GM12878 (cell line): ENCODE data around the gene NAGK.

Experiments used
- ASH2L ChIP-seq: fragments of 300-600, 200-600 bp; sonication (generic); IDR thresholded peaks from 2 replicates; pipeline ENCODE4 v1.6.1; 2017; ENCODE audit warnings: low read depth, mild to moderate bottlenecking, borderline replicate concordance
- BRCA1 ChIP-seq: IDR thresholded peaks from 2 replicates; pipeline ENCODE4 v1.6.1; 2011; ENCODE audit warnings: low read depth, low read length, improper control_type of control experiment
- ELK1 ChIP-seq: IDR thresholded peaks from 2 replicates; pipeline ENCODE4 v1.6.1; 2012; ENCODE audit warnings: low read depth, low read length, improper control_type of control experiment
- HDAC6 ChIP-seq: fragments of 200-600 bp; sonication (generic); IDR thresholded peaks from one replicate; pipeline ENCODE4 v1.8.0; 2017; ENCODE audit warnings: antibody characterized with exemption; ENCODE audit not compliant: unreplicated experiment
- MAX ChIP-seq: IDR thresholded peaks from 2 replicates; pipeline ENCODE4 v1.6.1; 2012; ENCODE audit warnings: low read depth, low read length, improper control_type of control experiment
- PML ChIP-seq: IDR thresholded peaks from 2 replicates; pipeline ENCODE4 v1.6.1; 2012; ENCODE audit warnings: low read length, inconsistent platforms
- POLR2A ChIP-seq: IDR thresholded peaks from 2 replicates; pipeline ENCODE4 v1.6.1; 2011; ENCODE audit warnings: low read depth, mild to moderate bottlenecking, low read length
- POLR2AphosphoS5 ChIP-seq: IDR thresholded peaks from 2 replicates; pipeline ENCODE4 v1.6.1; 2011; ENCODE audit warnings: mild to moderate bottlenecking, low read length, inconsistent platforms
- SP1 ChIP-seq: IDR thresholded peaks from one replicate; pipeline ENCODE4 v1.6.1; 2011; ENCODE audit warnings: low read depth, low read length
- SRF ChIP-seq, 2 experiments: IDR thresholded peaks; 2 replicates each; pipeline ENCODE4 v1.6.1; 2011; ENCODE audit warnings: low read depth in 2 of 2, low read length in 2 of 2, mild to moderate bottlenecking in 1 of 2, moderate library complexity in 1 of 2
- SUPT20H ChIP-seq: IDR thresholded peaks from 2 replicates; pipeline ENCODE4 v1.6.1; 2011; ENCODE audit warnings: low read depth, mild to moderate bottlenecking, low read length, moderate library complexity, borderline replicate concordance; ENCODE audit not compliant: control insufficient read depth
- ZNF384 ChIP-seq: IDR thresholded peaks from 2 replicates; pipeline ENCODE4 v1.6.1; 2012; ENCODE audit warnings: low read depth, mild to moderate bottlenecking, low read length, improper control_type of control experiment, borderline replicate concordance
- TF ChIP-seq, protein P1 (sequence below), 3 experiments: IDR thresholded peaks in 2 of 3; conservative IDR thresholded peaks in 1 of 3; 2 replicates each; pipeline ENCODE4 v1.5.1; 2011; ENCODE audit warnings: low read depth in 3 of 3, low read length in 3 of 3, mild to moderate bottlenecking in 3 of 3, control low read depth in 2 of 3, moderate library complexity in 2 of 3, inconsistent platforms in 1 of 3, mixed read lengths in 1 of 3; ENCODE audit not compliant: control insufficient read depth in 2 of 3, insufficient read depth in 1 of 3; ENCODE audit errors: extremely low read depth in 1 of 3

DNA sequence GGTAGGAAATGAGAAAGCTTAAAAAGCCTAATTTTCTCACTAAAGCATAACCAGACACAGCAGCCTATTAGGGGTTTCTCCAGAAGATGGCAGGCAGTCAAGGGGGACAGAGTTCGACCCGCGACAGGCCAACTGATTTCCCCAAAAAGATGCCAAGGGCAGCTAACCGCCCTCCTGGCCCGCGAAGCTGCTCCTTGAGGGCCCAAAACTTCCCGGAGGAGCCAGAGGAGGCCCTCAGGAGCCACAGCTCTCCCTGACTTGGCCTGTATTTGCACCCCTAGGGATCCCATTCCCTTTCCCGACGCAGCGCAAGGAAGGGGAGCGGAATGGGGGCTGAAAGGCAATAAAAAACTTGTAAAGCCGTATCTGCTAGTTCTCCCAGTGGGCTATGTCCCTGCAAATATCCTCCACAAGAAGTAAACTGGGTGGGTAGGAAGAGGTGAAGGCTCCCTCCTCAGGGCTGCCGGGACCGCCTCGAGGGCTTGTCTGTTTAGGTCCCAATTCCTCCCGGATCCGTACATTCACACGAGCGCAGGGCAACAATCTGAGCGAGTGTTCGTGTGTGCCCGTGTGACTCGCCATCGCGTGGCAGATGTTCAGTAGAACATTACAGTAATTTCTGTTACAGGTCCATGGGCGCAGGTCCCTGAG is 756 bp upstream of the NAGK start:
- no peak; the same call in 1 of the 2 replicates for TF ChIP-seq MAX
- no peak for TF ChIP-seq ASH2L
- no peak for TF ChIP-seq ZNF384
- no peak for TF ChIP-seq SUPT20H
- TF ChIP-seq PML, result no peak
- TF ChIP-seq POLR2AphosphoS5, result no peak
- no peak for TF ChIP-seq ELK1
- TF ChIP-seq, protein P1, sequence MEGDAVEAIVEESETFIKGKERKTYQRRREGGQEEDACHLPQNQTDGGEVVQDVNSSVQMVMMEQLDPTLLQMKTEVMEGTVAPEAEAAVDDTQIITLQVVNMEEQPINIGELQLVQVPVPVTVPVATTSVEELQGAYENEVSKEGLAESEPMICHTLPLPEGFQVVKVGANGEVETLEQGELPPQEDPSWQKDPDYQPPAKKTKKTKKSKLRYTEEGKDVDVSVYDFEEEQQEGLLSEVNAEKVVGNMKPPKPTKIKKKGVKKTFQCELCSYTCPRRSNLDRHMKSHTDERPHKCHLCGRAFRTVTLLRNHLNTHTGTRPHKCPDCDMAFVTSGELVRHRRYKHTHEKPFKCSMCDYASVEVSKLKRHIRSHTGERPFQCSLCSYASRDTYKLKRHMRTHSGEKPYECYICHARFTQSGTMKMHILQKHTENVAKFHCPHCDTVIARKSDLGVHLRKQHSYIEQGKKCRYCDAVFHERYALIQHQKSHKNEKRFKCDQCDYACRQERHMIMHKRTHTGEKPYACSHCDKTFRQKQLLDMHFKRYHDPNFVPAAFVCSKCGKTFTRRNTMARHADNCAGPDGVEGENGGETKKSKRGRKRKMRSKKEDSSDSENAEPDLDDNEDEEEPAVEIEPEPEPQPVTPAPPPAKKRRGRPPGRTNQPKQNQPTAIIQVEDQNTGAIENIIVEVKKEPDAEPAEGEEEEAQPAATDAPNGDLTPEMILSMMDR (IDR thresholded peaks at IDR 0.05 in 2 of 3, conservative IDR thresholded peaks at IDR 0.05 in 1 of 3; ENCODE audit: control insufficient read depth in 2 of 3, extremely low read depth in 1 of 3, insufficient read depth in 1 of 3, low read depth in 3 of 3, low read length in 3 of 3), result no peak
- TF ChIP-seq BRCA1, result no peak
- no peak for TF ChIP-seq SP1
- no peak for TF ChIP-seq HDAC6
- no peak for TF ChIP-seq POLR2A
- TF ChIP-seq SRF (IDR thresholded peaks at IDR 0.05; ENCODE audit: low read depth in 2 of 2, low read length in 2 of 2), result no peak
